ENCODE data around the gene HBEGF. TPM values are rescaled to one million over a fixed set of nuclear protein-coding genes. Genes with fewer than 3 reads are reported as not detected.

HBEGF gene
- total RNA-seq (ENCODE audit: low replicate concordance): 1.3 and 12.0 TPM in 2 replicates

GRCh38 chr5:140346348-140347221 is at the start of gene HBEGF:
HBEGF (minus strand) TSS chr5:140346603; CDS start chr5:140346328, 275 bp downstream.

GRCh38 chr5:140360101-140360500 is 13.7 kb upstream of the HBEGF start, which contains the start of gene SLC4A9:
SLC4A9 (plus strand) TSS chr5:140360194; CDS start chr5:140360237, 43 bp downstream.

GRCh38 chr5:140302786-140303639 is 43.4 kb downstream of the HBEGF start, which contains the start of gene PFDN1:
PFDN1 (minus strand) TSS chr5:140303101; CDS start chr5:140303073, 28 bp downstream.

Other genes starting within 250 kb of the HBEGF start
- gene PURA, start 232.5 kb downstream of the HBEGF start, total RNA-seq (ENCODE audit: low replicate concordance): 21.7 and 45.7 TPM in 2 replicates
- 9.3 and 9.5 TPM in 2 replicates for gene IGIP, start 220.7 kb downstream of the HBEGF start, total RNA-seq (ENCODE audit: low replicate concordance)
- gene CYSTM1, start 171.4 kb downstream of the HBEGF start, total RNA-seq (ENCODE audit: low replicate concordance): 17.2 and 21.9 TPM in 2 replicates
- 21.6 and 48.4 TPM in 2 replicates for gene PFDN1, start 43.5 kb downstream of the HBEGF start, total RNA-seq (ENCODE audit: low replicate concordance)
- not detected in 2 replicates for gene SLC4A9, start 13.6 kb upstream of the HBEGF start, total RNA-seq (ENCODE audit: low replicate concordance)
- 46.5 and 61.1 TPM in 2 replicates for gene ANKHD1, start 55.2 kb upstream of the HBEGF start, total RNA-seq (ENCODE audit: low replicate concordance)
- 0.90 and 3.7 TPM in 2 replicates for gene EIF4EBP3, start 201.1 kb upstream of the HBEGF start, total RNA-seq (ENCODE audit: low replicate concordance)
- gene SRA1, start 210.9 kb upstream of the HBEGF start, total RNA-seq (ENCODE audit: low replicate concordance): 18.5 and 69.7 TPM in 2 replicates
- gene APBB3, start 218.0 kb upstream of the HBEGF start, total RNA-seq (ENCODE audit: low replicate concordance): 22.9 and 38.1 TPM in 2 replicates
- 16.8 and 29.5 TPM in 2 replicates for gene SLC35A4, start 218.2 kb upstream of the HBEGF start, total RNA-seq (ENCODE audit: low replicate concordance)